HepG2 (cell line): ENCODE data around the gene GEMIN2. TPM values are rescaled to one million over a fixed set of nuclear protein-coding genes. Genes with fewer than 3 reads are reported as not detected.

ENCODE experiments used
- ARNTL ChIP-seq: sonication (generic); formaldehyde crosslinking; IDR thresholded peaks from 2 replicates; pipeline ENCODE4 v1.4.0; 2020; ENCODE audit warnings: mild to moderate bottlenecking, missing genetic modification reagents
- BCL6 ChIP-seq: IDR thresholded peaks from 2 replicates; pipeline ENCODE4 v1.6.1; 2016; ENCODE audit warnings: missing genetic modification reagents, missing compliant biosample characterization
- DMAP1 ChIP-seq: IDR thresholded peaks from 2 replicates; pipeline ENCODE4 v1.6.1; 2016
- FOSL1 ChIP-seq: sonication (generic); formaldehyde crosslinking; IDR thresholded peaks from 2 replicates; pipeline ENCODE4 v1.9.0; 2021; ENCODE audit warnings: missing genetic modification reagents, borderline replicate concordance
- FOXK1 ChIP-seq: sonication (generic); formaldehyde crosslinking; IDR thresholded peaks from 2 replicates; pipeline ENCODE4 v1.4.0; 2020; ENCODE audit warnings: low read depth, missing genetic modification reagents, borderline replicate concordance
- GZF1 ChIP-seq: sonication (generic); formaldehyde crosslinking; IDR thresholded peaks from 2 replicates; pipeline ENCODE4 v1.5.1; 2020; ENCODE audit warnings: mild to moderate bottlenecking, missing genetic modification reagents
- KDM6A ChIP-seq: IDR thresholded peaks from 2 replicates; pipeline ENCODE4 v1.6.1; 2016; ENCODE audit warnings: low read depth
- MBNL3 ChIP-seq: fragments of 250-450 bp; sonication (Bioruptor Pico); conservative IDR thresholded peaks from 2 replicates; pipeline ENCODE4 v1.8.0; 2022; ENCODE audit warnings: mild to moderate bottlenecking, inconsistent platforms
- MEIS2 ChIP-seq: sonication (generic); formaldehyde crosslinking; IDR thresholded peaks from 2 replicates; pipeline ENCODE4 v1.9.0; 2021; ENCODE audit warnings: mild to moderate bottlenecking, missing genetic modification reagents
- MTF1 ChIP-seq: sonication (generic); formaldehyde crosslinking; IDR thresholded peaks from 2 replicates; pipeline ENCODE4 v1.5.0; 2020; ENCODE audit warnings: missing genetic modification reagents
- MXD1 ChIP-seq: sonication (generic); formaldehyde crosslinking; IDR thresholded peaks from 2 replicates; pipeline ENCODE4 v1.4.0; 2020; ENCODE audit warnings: mild to moderate bottlenecking, missing genetic modification reagents
- NCOA1 ChIP-seq: sonication (generic); formaldehyde crosslinking; IDR thresholded peaks from 2 replicates; pipeline ENCODE4 v1.9.0; 2021; ENCODE audit warnings: missing genetic modification reagents
- NCOA2 ChIP-seq: sonication (generic); formaldehyde crosslinking; IDR thresholded peaks from 2 replicates; pipeline ENCODE4 v1.8.0; 2022; ENCODE audit warnings: inconsistent platforms
- NFKBIZ ChIP-seq: IDR thresholded peaks from 2 replicates; pipeline ENCODE4 v1.6.1; 2018; ENCODE audit warnings: missing genetic modification reagents, missing compliant biosample characterization
- NFYC ChIP-seq: IDR thresholded peaks from 2 replicates; pipeline ENCODE4 v1.6.1; 2016; ENCODE audit warnings: missing genetic modification reagents, missing compliant biosample characterization
- PHF5A ChIP-seq: IDR thresholded peaks from one replicate; pipeline ENCODE4 v1.6.1; 2018; ENCODE audit warnings: low read depth, missing genetic modification reagents; ENCODE audit not compliant: unreplicated experiment
- RCOR2 ChIP-seq: IDR thresholded peaks from 2 replicates; pipeline ENCODE4 v1.6.1; 2016; ENCODE audit warnings: missing biosample characterization, missing genetic modification reagents
- TEF ChIP-seq: sonication (generic); formaldehyde crosslinking; IDR thresholded peaks from 2 replicates; pipeline ENCODE4 v1.5.0; 2020; ENCODE audit warnings: missing genetic modification reagents
- TFDP2 ChIP-seq: sonication (generic); formaldehyde crosslinking; IDR thresholded peaks from 2 replicates; pipeline ENCODE4 v1.4.0; 2020; ENCODE audit warnings: missing genetic modification reagents
- ZBTB1 ChIP-seq: sonication (generic); formaldehyde crosslinking; IDR thresholded peaks from 2 replicates; pipeline ENCODE4 v1.4.0; 2020; ENCODE audit warnings: missing genetic modification reagents, borderline replicate concordance
- ZC3H4 ChIP-seq: sonication (generic); formaldehyde crosslinking; IDR thresholded peaks from 2 replicates; pipeline ENCODE4 v1.4.0; 2020; ENCODE audit warnings: missing genetic modification reagents, borderline replicate concordance
- ZEB1 ChIP-seq: IDR thresholded peaks from 2 replicates; pipeline ENCODE4 v1.6.1; 2012; ENCODE audit warnings: mild to moderate bottlenecking, low read depth, inconsistent platforms; ENCODE audit not compliant: insufficient replicate concordance
- ZNF136 ChIP-seq: sonication (generic); formaldehyde crosslinking; IDR thresholded peaks from 2 replicates; pipeline ENCODE4 v1.8.1; 2022; ENCODE audit warnings: low read depth, mild to moderate bottlenecking, moderate library complexity, missing genetic modification reagents
- ZNF441 ChIP-seq: sonication (generic); formaldehyde crosslinking; IDR thresholded peaks from 2 replicates; pipeline ENCODE4 v1.7.0; 2021; ENCODE audit warnings: missing genetic modification reagents, borderline replicate concordance
- ZNF543 ChIP-seq: sonication (generic); formaldehyde crosslinking; IDR thresholded peaks from 2 replicates; pipeline ENCODE4 v1.4.0; 2020; ENCODE audit warnings: mild to moderate bottlenecking, missing genetic modification reagents
- ZNF567 ChIP-seq: sonication (generic); formaldehyde crosslinking; IDR thresholded peaks from 2 replicates; pipeline ENCODE4 v1.8.1; 2023; ENCODE audit warnings: mild to moderate bottlenecking, missing genetic modification reagents, borderline replicate concordance
- ZNF589 ChIP-seq: sonication (generic); formaldehyde crosslinking; conservative IDR thresholded peaks from 2 replicates; pipeline ENCODE4 v1.8.0; 2022; ENCODE audit warnings: mild to moderate bottlenecking, moderate library complexity, missing genetic modification reagents
- ZNF598 ChIP-seq: sonication (generic); formaldehyde crosslinking; IDR thresholded peaks from 2 replicates; pipeline ENCODE4 v1.5.1; 2020; ENCODE audit warnings: mild to moderate bottlenecking, missing genetic modification reagents, borderline replicate concordance
- ZNF788 ChIP-seq: sonication (generic); formaldehyde crosslinking; IDR thresholded peaks from 2 replicates; pipeline ENCODE4 v1.5.0; 2020; ENCODE audit warnings: mild to moderate bottlenecking, missing genetic modification reagents, borderline replicate concordance
- ZNF816 ChIP-seq: sonication (generic); formaldehyde crosslinking; IDR thresholded peaks from 2 replicates; pipeline ENCODE4 v1.8.0; 2022; ENCODE audit warnings: missing genetic modification reagents, mild to moderate bottlenecking, borderline replicate concordance
- ZNF83 ChIP-seq: sonication (generic); formaldehyde crosslinking; IDR thresholded peaks from 2 replicates; pipeline ENCODE4 v1.4.0; 2020; ENCODE audit warnings: missing genetic modification reagents, mild to moderate bottlenecking, borderline replicate concordance
- ZSCAN9 ChIP-seq: IDR thresholded peaks from 2 replicates; pipeline ENCODE4 v1.6.1; 2016; ENCODE audit warnings: borderline replicate concordance
- polyA plus RNA-seq, 8 experiments: library from polyadenylated mRNA; depleted of rRNA in 3 of 8; stranded (reverse) in 7 of 8; unstranded in 1 of 8; fragments of >200 nt; fragmentation: Illumina TruSeq in 4 of 8; extraction: Trizol in 4 of 8; gene quantifications; 2 replicates each; pipeline versions ENCODE4 v1.2.1 to v1.2.3, GENCODE V29; 2011 to 2016; ENCODE audit warnings: low read depth in 4 of 8, missing spikeins in 1 of 8, mixed read lengths in 1 of 8; ENCODE audit not compliant: insufficient read depth in 1 of 8
- total RNA-seq, 5 experiments: library from RNA; depleted of rRNA; stranded (reverse); fragments of >200 nt; fragmentation: Illumina TruSeq; extraction: Trizol; gene quantifications; 2 replicates each; pipeline ENCODE4 v1.2.3, GENCODE V29; 2016; ENCODE audit warnings: low read depth in 1 of 5

GEMIN2 gene
- total and polyA plus RNA-seq, 2 of the 13 experiments (the other 11 are each of a cell fraction or from before 2014, with no cell fraction given) = 54.8 to 110 TPM

GRCh38 chr14:39102265-39102968 lies 11.7 kb upstream of the GEMIN2 start (continued):
- no peak for TF ChIP-seq MEIS2 (CRISPR knock-in tag)
- TF ChIP-seq TEF (CRISPR knock-in tag) = peak; percentile 70; the same call in 1 of the 2 replicates
- no peak for TF ChIP-seq DMAP1 (CRISPR knock-in tag)
- 0 out of 2 replicates have a peak, but pooled peaks have one; percentile 8 for TF ChIP-seq GZF1 (CRISPR knock-in tag)
- no peak for TF ChIP-seq ZC3H4
- TF ChIP-seq NFYC = no peak
- peak; percentile 50; the same call in 1 of the 2 replicates for TF ChIP-seq MBNL3 (CRISPR knock-in tag)
- no peak for TF ChIP-seq MTF1 (CRISPR knock-in tag)
- TF ChIP-seq ZNF543 (CRISPR knock-in tag) = no peak
- no peak for TF ChIP-seq ZNF441 (CRISPR knock-in tag)
- no peak; the same call in 1 of the 2 replicates for TF ChIP-seq NFKBIZ
- no peak; the same call in 1 of the 2 replicates for TF ChIP-seq NCOA1
- peak; percentile 26; the same call in 1 of the 2 replicates for TF ChIP-seq FOXK1 (CRISPR knock-in tag)
- TF ChIP-seq NCOA2 (CRISPR knock-in tag) = peak; percentile 37; the same call in 1 of the 2 replicates
- no peak for TF ChIP-seq ZNF589 (CRISPR knock-in tag)
- TF ChIP-seq BCL6 (CRISPR knock-in tag) = peak; percentile 49; the same call in 1 of the 2 replicates
- peak; percentile 27 for TF ChIP-seq PHF5A
- no peak for TF ChIP-seq FOSL1 (CRISPR knock-in tag)
- peak; percentile 67 for TF ChIP-seq ZNF136 (CRISPR knock-in tag)
- TF ChIP-seq ARNTL (CRISPR knock-in tag) = no peak; the same call in 1 of the 2 replicates
- no peak for TF ChIP-seq ZNF788 (CRISPR knock-in tag)
- TF ChIP-seq ZSCAN9 (CRISPR knock-in tag) = no peak; the same call in 1 of the 2 replicates
- TF ChIP-seq KDM6A (CRISPR knock-in tag) = peak; percentile 62; the same call in 1 of the 2 replicates
- no peak for TF ChIP-seq ZBTB1 (CRISPR knock-in tag)
- TF ChIP-seq MXD1 (CRISPR knock-in tag) = no peak
- TF ChIP-seq ZNF83 = no peak
- no peak for TF ChIP-seq RCOR2
- TF ChIP-seq ZNF816 (CRISPR knock-in tag) = 0 out of 2 replicates have a peak, but pooled peaks have one; percentile 21
- no peak for TF ChIP-seq ZNF567 (CRISPR knock-in tag)
- TF ChIP-seq ZNF598 = no peak
- TF ChIP-seq TFDP2 = no peak
- TF ChIP-seq ZEB1 = no peak
